IMR-90 (cell line): ENCODE results near the gene AGAP2. TPM values are rescaled to one million over a fixed set of nuclear protein-coding genes. Genes with fewer than 3 reads are reported as not detected.

Experiments used
- ATAC-seq: fragments of 200-7000 bp; cut with Tn5 transposase; 2 replicates; pipeline ENCODE4 v1.9.1; 2020; ENCODE audit warnings: low read depth, mild to moderate bottlenecking, moderate library complexity
- BruUV-seq: library from RNA; stranded (reverse); fragments of 400-500 nt; replicated peaks from 2 replicates; lab custom pipeline; 2021; lab: Mats Ljungman, UMichigan
- CTCF ChIA-PET: fragments of 300-600 bp; formaldehyde crosslinking; extraction: SDS; loops from one replicate; lab custom pipeline; 2021; ENCODE audit warnings: antibody characterized with exemption; lab: Yijun Ruan, JAX
- POLR2A ChIA-PET: fragments of 300-600 bp; sonication (Branson Sonifier 250); formaldehyde crosslinking; loops from one replicate; lab custom pipeline; 2022; ENCODE audit warnings: antibody characterized with exemption; ENCODE audit not compliant: unreplicated experiment; lab: Charles Lee
- DNase-seq: peaks from one replicate; pipeline ENCODE4 v3.0.0; 2013
- H2AFZ ChIP-seq: replicated peaks from 2 replicates; pipeline ENCODE3; 2013; ENCODE audit warnings: low read length, mild to moderate bottlenecking; ENCODE audit not compliant: poor library complexity
- H2AK5ac ChIP-seq: 2 replicates; pipeline ENCODE4 v1.6.1; 2013; ENCODE audit warnings: low read depth, low read length, inconsistent platforms
- H2AK9ac ChIP-seq: replicated peaks from 2 replicates; pipeline ENCODE3; 2013; ENCODE audit warnings: mild to moderate bottlenecking, low read depth, low read length, moderate library complexity; ENCODE audit not compliant: poor library complexity
- H2BK120ac ChIP-seq: 2 replicates; pipeline ENCODE4 v1.6.1; 2013; ENCODE audit warnings: low read depth, low read length, inconsistent platforms
- H2BK15ac ChIP-seq: 3 replicates; pipeline ENCODE4 v1.6.1; 2013; ENCODE audit warnings: low read depth, low read length, inconsistent platforms
- H2BK20ac ChIP-seq: 2 replicates; pipeline ENCODE4 v1.6.1; 2013; ENCODE audit warnings: low read depth, mild to moderate bottlenecking, inconsistent platforms, low read length, moderate library complexity
- H2BK5ac ChIP-seq: 2 replicates; pipeline ENCODE4 v1.6.1; 2013; ENCODE audit warnings: mild to moderate bottlenecking, low read depth, low read length, inconsistent platforms; ENCODE audit not compliant: poor library complexity, severe bottlenecking
- H3K14ac ChIP-seq: replicated peaks from 2 replicates; pipeline ENCODE4 v1.6.1; 2013; ENCODE audit warnings: low read depth, low read length, inconsistent platforms
- H3K18ac ChIP-seq: 2 replicates; pipeline ENCODE4 v1.6.1; 2013; ENCODE audit warnings: low read depth, low read length, control low read depth
- H3K23ac ChIP-seq: 2 replicates; pipeline ENCODE4 v1.6.1; 2013; ENCODE audit warnings: low read depth, low read length, inconsistent platforms
- H3K27ac ChIP-seq: 2 replicates; pipeline ENCODE4 v1.5.1; 2013; ENCODE audit warnings: mild to moderate bottlenecking, control low read depth, low read length; ENCODE audit not compliant: insufficient read depth
- H3K27me3 ChIP-seq: 2 replicates; pipeline ENCODE4 v1.6.1; 2013; ENCODE audit warnings: low read length; ENCODE audit not compliant: control insufficient read depth, insufficient read depth
- H3K36me3 ChIP-seq: 2 replicates; pipeline ENCODE4 v1.6.1; 2013; ENCODE audit warnings: low read length, mixed read lengths; ENCODE audit not compliant: control insufficient read depth, insufficient read depth
- H3K4ac ChIP-seq: 2 replicates; pipeline ENCODE4 v1.6.1; 2013; ENCODE audit warnings: low read depth, low read length, inconsistent platforms
- H3K4me1 ChIP-seq: 2 replicates; pipeline ENCODE4 v1.6.1; 2013; ENCODE audit warnings: low read length, mixed read lengths; ENCODE audit not compliant: control insufficient read depth, insufficient read depth
- H3K4me2 ChIP-seq: 2 replicates; pipeline ENCODE4 v1.6.1; 2013; ENCODE audit warnings: low read depth, mild to moderate bottlenecking, control low read depth, low read length, moderate library complexity
- H3K4me3 ChIP-seq: 2 replicates; pipeline ENCODE4 v1.5.1; 2013; ENCODE audit warnings: low read depth, mild to moderate bottlenecking, control low read depth, low read length, moderate library complexity; ENCODE audit not compliant: insufficient read depth
- H3K56ac ChIP-seq: 2 replicates; pipeline ENCODE4 v1.6.1; 2013; ENCODE audit warnings: low read length, inconsistent platforms; ENCODE audit not compliant: insufficient read depth; ENCODE audit errors: extremely low read depth
- H3K79me1 ChIP-seq, 2 experiments: 2 replicates each; pipeline ENCODE4 v1.6.1; 2013; ENCODE audit warnings: low read length in 2 of 2, inconsistent platforms in 1 of 2, low read depth in 1 of 2
- H3K9ac ChIP-seq: 2 replicates; pipeline ENCODE4 v1.6.1; 2013; ENCODE audit warnings: low read depth, low read length, control low read depth
- H3K9me1 ChIP-seq: 2 replicates; pipeline ENCODE4 v1.6.1; 2013; ENCODE audit warnings: low read length, inconsistent platforms; ENCODE audit not compliant: insufficient read depth
- H3K9me3 ChIP-seq: 2 replicates; pipeline ENCODE4 v1.6.1; 2013; ENCODE audit warnings: low read length; ENCODE audit not compliant: control insufficient read depth, insufficient read depth
- H4K20me1 ChIP-seq: 2 replicates; pipeline ENCODE4 v1.6.1; 2013; ENCODE audit warnings: low read length, inconsistent platforms; ENCODE audit not compliant: insufficient read depth
- H4K5ac ChIP-seq: 2 replicates; pipeline ENCODE4 v1.6.1; 2013; ENCODE audit warnings: mild to moderate bottlenecking, low read depth, low read length, control low read depth
- H4K8ac ChIP-seq, 2 experiments: 2 replicates each; pipeline ENCODE4 v1.6.1; 2013; ENCODE audit warnings: low read depth in 2 of 2, low read length in 2 of 2, control low read depth in 1 of 2, inconsistent platforms in 1 of 2
- H4K91ac ChIP-seq: 2 replicates; pipeline ENCODE4 v1.6.1; 2013; ENCODE audit warnings: low read depth, low read length, inconsistent platforms; ENCODE audit not compliant: insufficient read depth
- BHLHE40 ChIP-seq: fragments of 150-350 bp; IDR thresholded peaks from 2 replicates; pipeline ENCODE4 v1.6.1; 2016; ENCODE audit warnings: mild to moderate bottlenecking, low read depth, low read length
- CHD1 ChIP-seq: IDR thresholded peaks from 2 replicates; pipeline ENCODE4 v1.6.1; 2012; ENCODE audit warnings: low read depth, low read length, improper control_type of control experiment
- FOS ChIP-seq: fragments of 150-350 bp; IDR thresholded peaks from 2 replicates; pipeline ENCODE4 v1.6.1; 2016; ENCODE audit warnings: low read depth, low read length
- MAZ ChIP-seq: IDR thresholded peaks from 2 replicates; pipeline ENCODE4 v1.6.1; 2012; ENCODE audit warnings: low read depth, mild to moderate bottlenecking, low read length, improper control_type of control experiment, moderate library complexity, borderline replicate concordance
- MXI1 ChIP-seq: IDR thresholded peaks from 2 replicates; pipeline ENCODE4 v1.6.1; 2012; ENCODE audit warnings: low read depth, mild to moderate bottlenecking, low read length, moderate library complexity, borderline replicate concordance
- NFE2L2 ChIP-seq: fragments of 150-350 bp; IDR thresholded peaks from 2 replicates; pipeline ENCODE4 v1.6.1; 2016; ENCODE audit warnings: low read depth, mild to moderate bottlenecking, low read length
- POLR2A ChIP-seq: IDR thresholded peaks from 2 replicates; pipeline ENCODE4 v1.6.1; 2012; ENCODE audit warnings: mild to moderate bottlenecking, low read depth, low read length
- RAD21 ChIP-seq: IDR thresholded peaks from 2 replicates; pipeline ENCODE4 v1.6.1; 2012; ENCODE audit warnings: low read length, improper control_type of control experiment
- SMC3 ChIP-seq: fragments of 150-350 bp; IDR thresholded peaks from 2 replicates; pipeline ENCODE4 v1.6.1; 2016; ENCODE audit warnings: low read depth, mild to moderate bottlenecking, antibody characterized with exemption, low read length, moderate library complexity
- USF2 ChIP-seq: fragments of 150-350 bp; IDR thresholded peaks from 2 replicates; pipeline ENCODE4 v1.6.1; 2017; ENCODE audit warnings: mild to moderate bottlenecking, antibody characterized with exemption, low read length, low read depth
- WGBS, 2 experiments: methylation state at CpG; one replicate each; pipeline versions ENCODE4 v1.1.5 to v1.1.7; 2013; ENCODE audit warnings: missing lambda C conversion rate in 2 of 2; ENCODE audit not compliant: insufficient read length in 1 of 2; ENCODE audit errors: extremely low coverage in 2 of 2; 5-methylcytosine and 5-hydroxymethylcytosine counted together
- dilution Hi-C: fragments of 300-500 bp; cut with HindIII; formaldehyde crosslinking; loops from one replicate; pipeline ENCODE4 v1.14.3; 2018; ENCODE audit warnings: low sequenced_read_pairs; ENCODE audit not compliant: unreplicated experiment
- in situ Hi-C: fragments of 300-500 bp; cut with MboI; formaldehyde crosslinking; loops from 3 replicates; pipeline ENCODE4 v1.14.3; 2019; ENCODE audit warnings: low sequenced_read_pairs, inconsistent platforms, mixed read lengths
- intact Hi-C: fragments of 100-400 bp; cut with micrococcal nuclease; formaldehyde crosslinking; loops from 2 replicates; pipeline ENCODE4 v1.10.0; 2022
- polyA plus RNA-seq, 3 experiments: library from polyadenylated mRNA; depleted of rRNA; stranded (reverse); fragments of >200 nt; gene quantifications; 2 replicates each; pipeline ENCODE4 v1.2.3, GENCODE V29; 2012; ENCODE audit warnings: low replicate concordance in 1 of 3
- total RNA-seq: library from RNA; depleted of rRNA; stranded (reverse); fragments of >200 nt; gene quantifications from 2 replicates; pipeline ENCODE4 v1.2.3, GENCODE V29; 2012
- TF ChIP-seq, protein P1 (sequence below): fragments of 150-350 bp; IDR thresholded peaks from 2 replicates; pipeline ENCODE4 v1.6.1; 2016; ENCODE audit warnings: low read depth, mild to moderate bottlenecking, low read length, moderate library complexity, borderline replicate concordance

Gene AGAP2
- total and polyA plus RNA-seq, 2 of the 4 experiments (the other 2 are of a cell fraction), result 0.03 to 0.18 TPM

DNA sequence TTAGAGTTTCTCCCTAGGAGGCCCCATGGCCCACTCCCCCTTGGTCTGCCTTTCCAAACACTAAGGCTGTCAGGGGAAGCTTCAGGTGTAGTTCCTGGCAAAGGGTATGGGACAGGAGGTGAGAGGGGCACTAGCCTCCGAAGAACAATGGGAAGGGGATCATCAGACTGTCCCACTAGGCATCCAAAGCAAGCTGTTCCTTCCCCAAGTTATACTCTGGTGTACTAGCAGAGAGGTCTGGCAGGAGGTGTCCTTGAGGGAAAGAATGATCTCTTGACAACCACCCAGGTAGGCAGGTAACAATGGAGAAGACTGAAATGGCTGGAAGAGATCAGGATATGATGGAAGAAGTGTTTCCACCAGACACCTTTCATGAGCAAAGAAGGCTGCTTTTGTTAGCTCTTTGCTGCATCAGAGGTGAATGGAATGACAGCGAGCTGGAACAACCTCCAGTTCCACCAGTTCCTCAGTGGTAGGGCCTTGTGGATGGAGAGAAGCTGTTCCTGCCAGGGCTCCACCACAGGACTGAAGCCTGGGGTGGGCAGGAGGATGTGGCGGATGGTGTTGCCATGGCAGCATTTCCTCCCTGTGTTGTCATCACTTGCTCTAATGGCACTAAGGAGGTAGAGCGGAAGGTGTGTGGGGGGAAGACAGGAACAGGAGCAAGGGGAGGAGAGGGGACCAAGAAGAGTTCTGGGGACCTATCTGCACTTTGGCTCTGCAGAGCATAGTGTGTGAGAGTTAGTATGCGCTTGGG, 2.3 kb upstream of the AGAP2 start:
- BruUV-seq, result no TSS peak
- H3K56ac ChIP-seq, result no peak overlapping the region

More for the DNA sequence above, 2.3 kb upstream of the AGAP2 start:
- H3K4me2 ChIP-seq, result no peak overlapping the region
- H3K9me3 ChIP-seq, result peaks cover 2% of the 10 kb centered on the region; the same call in 1 of the 2 replicates
- no peak overlapping the region for H3K23ac ChIP-seq
- H4K20me1 ChIP-seq, result 0 out of 2 replicates have a peak, but pooled peaks cover 3% of the 10 kb centered on the region
- no peak overlapping the region for H4K8ac ChIP-seq
- no peak overlapping the region for H2BK15ac ChIP-seq
- no peak overlapping the region for H3K27ac ChIP-seq
- no peak overlapping the region for H3K18ac ChIP-seq
- no peak overlapping the region for H3K14ac ChIP-seq
- no peak overlapping the region for H2BK120ac ChIP-seq
- no peak for DNase-seq
- peaks cover 6% of the 10 kb centered on the region for H3K4me1 ChIP-seq
- H3K79me1 ChIP-seq, result peaks cover 6 to 13% of the 10 kb centered on the region in 2 experiments; a peak in 3 of 4 replicates
- CTCF ChIA-PET, result no interaction called here
- POLR2A ChIA-PET, result no interaction called here
- peaks cover 60% of the 10 kb centered on the region for H3K27me3 ChIP-seq
- H2AK5ac ChIP-seq, result no peak overlapping the region
- no peak overlapping the region for H2BK5ac ChIP-seq
- H3K36me3 ChIP-seq, result no peaks in the 10 kb centered on the region
- in situ Hi-C loops (no loop called here), dilution Hi-C loops (no loop called here), intact Hi-C loops (no loop called here)
- no peak for ATAC-seq
- peak overlapping the region; percentile 10 for H2AK9ac ChIP-seq
- no peak overlapping the region for H4K5ac ChIP-seq
- H2BK20ac ChIP-seq, result no peak overlapping the region
- peaks cover 5% of the 10 kb centered on the region for H3K9me1 ChIP-seq
- WGBS, 2 experiments, result no CpG with 5 or more reads among the region's 5 CpGs
- H4K91ac ChIP-seq, result no peak overlapping the region
- TF ChIP-seq USF2 (no peak), FOS (no peak), POLR2A (no peak), MAZ (no peak), SMC3 (no peak), NFE2L2 (no peak), RAD21 (no peak), MXI1 (no peak), BHLHE40 (no peak), CHD1 (no peak)
- TF ChIP-seq, protein P1, sequence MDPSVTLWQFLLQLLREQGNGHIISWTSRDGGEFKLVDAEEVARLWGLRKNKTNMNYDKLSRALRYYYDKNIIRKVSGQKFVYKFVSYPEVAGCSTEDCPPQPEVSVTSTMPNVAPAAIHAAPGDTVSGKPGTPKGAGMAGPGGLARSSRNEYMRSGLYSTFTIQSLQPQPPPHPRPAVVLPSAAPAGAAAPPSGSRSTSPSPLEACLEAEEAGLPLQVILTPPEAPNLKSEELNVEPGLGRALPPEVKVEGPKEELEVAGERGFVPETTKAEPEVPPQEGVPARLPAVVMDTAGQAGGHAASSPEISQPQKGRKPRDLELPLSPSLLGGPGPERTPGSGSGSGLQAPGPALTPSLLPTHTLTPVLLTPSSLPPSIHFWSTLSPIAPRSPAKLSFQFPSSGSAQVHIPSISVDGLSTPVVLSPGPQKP, result no peak
- no peak overlapping the region for H3K9ac ChIP-seq
- H3K4ac ChIP-seq, result no peak overlapping the region
- H2AFZ ChIP-seq, result no peak overlapping the region
- H3K4me3 ChIP-seq, result no peak overlapping the region
